ENCODE data around the gene ADCY3.

The ADCY3 gene

GRCh38 chr2:24943427-24944053, 23.5 kb upstream of the ADCY3 start:
- DNase-seq (ENCODE audit: low read depth in 2 of 2): no peak
- no peak overlapping the region for H3K4me3 ChIP-seq (replicated peaks in 1 of 2; ENCODE audit: low read depth in 2 of 2, low read length in 2 of 2)
- TF ChIP-seq, protein P1, sequence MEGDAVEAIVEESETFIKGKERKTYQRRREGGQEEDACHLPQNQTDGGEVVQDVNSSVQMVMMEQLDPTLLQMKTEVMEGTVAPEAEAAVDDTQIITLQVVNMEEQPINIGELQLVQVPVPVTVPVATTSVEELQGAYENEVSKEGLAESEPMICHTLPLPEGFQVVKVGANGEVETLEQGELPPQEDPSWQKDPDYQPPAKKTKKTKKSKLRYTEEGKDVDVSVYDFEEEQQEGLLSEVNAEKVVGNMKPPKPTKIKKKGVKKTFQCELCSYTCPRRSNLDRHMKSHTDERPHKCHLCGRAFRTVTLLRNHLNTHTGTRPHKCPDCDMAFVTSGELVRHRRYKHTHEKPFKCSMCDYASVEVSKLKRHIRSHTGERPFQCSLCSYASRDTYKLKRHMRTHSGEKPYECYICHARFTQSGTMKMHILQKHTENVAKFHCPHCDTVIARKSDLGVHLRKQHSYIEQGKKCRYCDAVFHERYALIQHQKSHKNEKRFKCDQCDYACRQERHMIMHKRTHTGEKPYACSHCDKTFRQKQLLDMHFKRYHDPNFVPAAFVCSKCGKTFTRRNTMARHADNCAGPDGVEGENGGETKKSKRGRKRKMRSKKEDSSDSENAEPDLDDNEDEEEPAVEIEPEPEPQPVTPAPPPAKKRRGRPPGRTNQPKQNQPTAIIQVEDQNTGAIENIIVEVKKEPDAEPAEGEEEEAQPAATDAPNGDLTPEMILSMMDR (IDR thresholded peaks at IDR 0.05; ENCODE audit: low read depth, low read length): no peak

DNA sequence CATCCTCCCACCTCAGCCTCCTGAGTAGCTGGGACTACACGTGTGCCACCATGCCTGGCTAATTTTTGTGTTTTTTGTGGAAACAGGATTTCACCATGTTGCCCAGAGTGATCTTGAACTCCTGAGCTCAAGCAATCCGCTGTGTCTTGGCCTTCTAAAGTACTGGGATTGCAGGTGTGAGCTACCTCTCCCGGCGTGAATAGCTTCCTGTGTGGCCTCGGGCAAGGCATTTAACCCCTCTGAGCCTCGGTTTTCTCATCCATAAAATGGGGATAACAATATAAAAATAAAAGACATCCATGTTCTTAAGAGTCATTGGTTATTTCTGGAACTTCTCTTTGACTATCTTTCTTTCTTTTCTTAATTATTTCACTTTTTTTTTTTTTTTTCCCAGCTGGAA, 19.3 kb upstream of the ADCY3 start:
- no peak for DNase-seq (ENCODE audit: low read depth in 2 of 2)
- TF ChIP-seq, protein P1 (IDR thresholded peaks at IDR 0.05; ENCODE audit: low read depth, low read length): no peak
- H3K4me3 ChIP-seq (replicated peaks in 1 of 2; ENCODE audit: low read depth in 2 of 2, low read length in 2 of 2): no peak overlapping the region

GRCh38 chr2:24937236-24937635, 17.2 kb upstream of the ADCY3 start:
- no peak overlapping the region for H3K4me3 ChIP-seq (replicated peaks in 1 of 2; ENCODE audit: low read depth in 2 of 2, low read length in 2 of 2)
- DNase-seq (ENCODE audit: low read depth in 2 of 2): no peak
- TF ChIP-seq, protein P1 (IDR thresholded peaks at IDR 0.05; ENCODE audit: low read depth, low read length): no peak

DNA sequence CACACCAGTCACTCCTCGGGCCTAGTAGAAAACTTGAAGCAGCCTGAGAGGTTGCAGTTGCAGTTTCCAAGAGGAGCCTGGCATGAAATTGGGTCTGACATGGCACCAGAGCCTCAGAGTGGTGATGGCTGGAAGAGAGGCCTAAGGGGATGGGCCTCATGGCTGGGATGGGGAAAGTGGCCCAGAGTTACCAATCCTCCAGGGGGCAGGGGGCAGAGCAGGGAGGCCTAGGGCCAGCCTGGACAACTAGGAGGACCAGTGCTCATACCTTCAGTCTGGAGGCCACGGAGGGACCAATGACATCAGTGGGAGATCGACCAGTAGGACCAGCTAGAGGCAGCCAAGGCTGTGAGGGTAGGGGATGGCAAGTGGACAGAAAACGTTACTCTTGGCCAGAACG, 15.1 kb upstream of the ADCY3 start:
- no peak overlapping the region for H3K4me3 ChIP-seq (replicated peaks in 1 of 2; ENCODE audit: low read depth in 2 of 2, low read length in 2 of 2)
- no peak for DNase-seq (ENCODE audit: low read depth in 2 of 2)
- TF ChIP-seq, protein P1 (IDR thresholded peaks at IDR 0.05; ENCODE audit: low read depth, low read length): no peak

- H3K4me3 ChIP-seq (replicated peaks in 1 of 2; ENCODE audit: low read depth in 2 of 2, low read length in 2 of 2): no peak overlapping the region
- DNase-seq (ENCODE audit: low read depth in 2 of 2): no peak
- TF ChIP-seq, protein P1 (IDR thresholded peaks at IDR 0.05; ENCODE audit: low read depth, low read length): no peak
Measured at GRCh38 chr2:24932715-24933114, 12.7 kb upstream of the ADCY3 start.

DNA sequence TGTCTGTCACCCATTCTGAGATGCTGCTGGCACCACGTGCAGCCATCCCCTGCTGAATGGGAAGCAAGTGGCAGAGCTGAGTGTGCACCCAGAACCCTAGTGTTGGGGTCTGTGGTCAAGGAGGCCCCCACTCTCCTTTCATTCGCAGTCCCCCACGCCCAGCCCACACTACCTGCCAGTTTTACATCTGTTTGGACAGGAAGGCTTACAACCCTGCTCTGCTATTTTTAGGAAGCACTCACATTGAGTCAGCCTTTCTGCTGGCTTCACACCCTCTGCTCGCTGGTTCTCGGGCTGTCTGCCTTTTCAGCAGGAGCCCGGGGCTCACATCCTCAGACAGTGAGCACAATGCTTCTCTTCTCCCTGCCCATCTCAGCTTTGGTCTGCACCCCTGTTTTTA, 10.7 kb upstream of the ADCY3 start:
- DNase-seq (ENCODE audit: low read depth in 2 of 2): peak in 1 of 2 donors; percentile 28
- TF ChIP-seq, protein P1 (IDR thresholded peaks at IDR 0.05; ENCODE audit: low read depth, low read length): no peak
- H3K4me3 ChIP-seq (replicated peaks in 1 of 2; ENCODE audit: low read depth in 2 of 2, low read length in 2 of 2): no peak overlapping the region

DNA sequence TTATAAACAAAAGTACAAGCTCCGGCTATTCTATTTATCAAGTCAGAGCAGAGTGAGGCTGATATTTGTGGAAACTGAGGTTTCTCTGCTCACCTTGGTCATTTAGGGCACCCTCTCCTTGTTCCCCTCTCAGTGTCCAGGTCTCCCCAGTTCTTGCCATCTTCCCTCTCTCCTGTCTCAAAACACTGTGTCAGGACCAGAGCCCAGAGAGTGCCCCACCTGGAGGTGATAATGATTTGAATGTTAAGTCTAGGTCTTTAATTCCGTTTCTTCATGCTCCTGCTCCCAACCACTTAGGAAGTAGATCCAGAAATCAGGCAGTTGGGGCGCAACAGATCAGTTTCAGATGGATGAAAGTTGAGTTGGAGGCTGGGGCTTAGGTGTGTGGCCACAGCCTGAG, 9.2 kb upstream of the ADCY3 start:
- DNase-seq (ENCODE audit: low read depth in 2 of 2): no peak
- no peak overlapping the region for H3K4me3 ChIP-seq (replicated peaks in 1 of 2; ENCODE audit: low read depth in 2 of 2, low read length in 2 of 2)
- TF ChIP-seq, protein P1 (IDR thresholded peaks at IDR 0.05; ENCODE audit: low read depth, low read length): no peak

Measured in cardiac fibroblast (primary cell).